ENCODE results near the gene TPPP2.
A peak's percentile ranks its signal among the peaks of the same experiment; 100 is the strongest.
"Not testable (repeated sequence)": the region's sequence is repeated elsewhere in the genome, so short reads cannot be mapped to it uniquely, and the experiment has no call there.

The TPPP2 gene

GRCh38 chr14:21039585-21040369, 9.8 kb downstream of the TPPP2 start:
- DNase-seq, result peak; percentile 28

GRCh38 chr14:21040370-21040925, 10.4 kb downstream of the TPPP2 start:
- no peak for DNase-seq

- not testable (repeated sequence) for DNase-seq
These were observed 10.9 kb downstream of the TPPP2 start for GRCh38 chr14:21040941-21041340.

GRCh38 chr14:21041676-21042433, 11.8 kb downstream of the TPPP2 start, which contains the start of gene RNASE7:
Gene RNASE7 (plus strand): TSS chr14:21042362. CDS start chr14:21042993, 631 bp downstream.
- DNase-seq, result no peak

- DNase-seq, result no peak
These were observed 12.9 kb downstream of the TPPP2 start for GRCh38 chr14:21042918-21043317.

- DNase-seq, result no peak
These were observed 13.5 kb downstream of the TPPP2 start for GRCh38 chr14:21043387-21043973.

GRCh38 chr14:21043974-21044618, 14.1 kb downstream of the TPPP2 start:
- DNase-seq, result no peak

- DNase-seq, result no peak
These were observed 17.4 kb downstream of the TPPP2 start for GRCh38 chr14:21047378-21047781.

GRCh38 chr14:21048638-21049037, 18.6 kb downstream of the TPPP2 start:
- no peak for DNase-seq

- no peak for DNase-seq
These were observed 19.3 kb downstream of the TPPP2 start for GRCh38 chr14:21049271-21049673.

GRCh38 chr14:21050597-21050996, 20.6 kb downstream of the TPPP2 start:
- DNase-seq, result no peak

- DNase-seq, result no peak
These were observed 23.4 kb downstream of the TPPP2 start for GRCh38 chr14:21053184-21054122.

- no peak for DNase-seq
These were observed 24.2 kb downstream of the TPPP2 start for GRCh38 chr14:21054123-21054767.

- DNase-seq, result no peak
These were observed 24.7 kb downstream of the TPPP2 start for GRCh38 chr14:21054768-21055145.

- DNase-seq, result no peak
These were observed 25.6 kb downstream of the TPPP2 start for GRCh38 chr14:21055432-21056117.

GRCh38 chr14:21056520-21057163, 26.6 kb downstream of the TPPP2 start:
- no peak for DNase-seq

- no peak for DNase-seq
These were observed 28.0 kb downstream of the TPPP2 start, which contains the start of gene RNASE8 for GRCh38 chr14:21057803-21058675. Gene RNASE8 (plus strand): TSS chr14:21057822. CDS start chr14:21057893, 71 bp downstream.

- no peak for DNase-seq
These were observed 28.9 kb downstream of the TPPP2 start for GRCh38 chr14:21058903-21059302.
